CMK (cell line): Measurements from ENCODE around the gene UBE2E2.

Experiments used
- DNase-seq: peaks from one replicate; pipeline ENCODE4 v3.0.0-alpha.2; 2010; ENCODE audit warnings: low read depth

Gene UBE2E2

DNA sequence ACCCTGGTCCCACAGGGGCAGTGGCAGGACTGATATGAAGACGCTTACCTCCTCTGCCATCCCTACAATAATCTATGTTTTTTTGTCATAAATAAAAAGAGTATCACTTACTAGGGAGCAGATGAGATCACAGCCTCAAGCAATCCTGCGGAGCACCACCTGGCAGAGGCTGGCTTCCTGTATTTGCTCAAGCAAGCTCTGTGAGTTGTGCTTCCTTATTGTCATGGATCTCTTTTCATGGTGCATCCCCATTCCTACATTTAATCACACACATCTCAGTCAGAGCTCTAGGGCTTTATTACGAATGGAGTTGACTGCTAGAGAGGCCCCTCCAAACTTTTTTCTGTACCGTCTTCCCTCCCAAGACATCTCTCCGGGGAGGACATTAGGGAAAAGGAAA lies 186.0 kb downstream of the UBE2E2 start:
- no peak for DNase-seq

GRCh38 chr3:23389686-23390085 lies 186.6 kb downstream of the UBE2E2 start:
- no peak for DNase-seq

DNA sequence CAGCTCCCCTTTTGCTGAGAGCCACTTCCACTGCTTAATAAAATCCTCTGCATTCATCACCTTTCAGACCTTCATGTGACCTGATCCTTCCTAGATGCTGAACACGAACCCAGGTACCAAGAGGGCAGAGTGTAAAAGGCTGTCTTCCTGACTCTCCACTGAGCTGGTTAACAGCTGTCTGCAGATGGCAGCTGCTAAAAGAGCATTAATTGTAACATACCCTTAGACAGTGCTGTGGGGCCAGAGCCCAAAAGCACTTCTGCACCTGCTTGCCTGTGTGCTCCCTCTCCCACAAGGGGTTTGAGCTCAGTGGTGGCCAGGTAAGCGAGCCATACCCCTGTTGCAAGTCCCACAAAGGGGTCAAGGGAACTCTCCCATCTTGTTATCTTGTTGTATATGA lies 187.3 kb downstream of the UBE2E2 start:
- DNase-seq: no peak

- DNase-seq: no peak
Measured at GRCh38 chr3:23390989-23391553, 187.9 kb downstream of the UBE2E2 start.

- DNase-seq: no peak
Measured at GRCh38 chr3:23395115-23395514, 192.0 kb downstream of the UBE2E2 start.

DNA sequence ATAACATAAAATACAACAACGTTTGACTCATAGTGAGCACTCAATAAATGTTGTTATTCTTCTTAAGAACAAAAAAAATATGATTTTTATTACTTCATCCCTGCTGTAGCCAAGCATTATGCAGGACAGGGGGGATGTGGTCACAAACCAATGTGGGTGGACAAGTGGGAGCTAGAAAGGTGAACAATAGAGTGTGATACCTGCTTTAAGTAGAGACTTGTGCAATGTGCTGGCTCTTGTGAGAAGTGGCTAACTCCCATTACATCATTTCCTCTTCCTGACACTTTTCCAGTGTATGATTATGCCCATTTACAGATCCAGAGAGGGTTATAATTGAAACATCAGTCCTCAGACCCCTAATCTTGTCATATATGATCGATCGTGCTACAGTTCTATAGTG lies 193.6 kb downstream of the UBE2E2 start:
- DNase-seq: no peak

DNA sequence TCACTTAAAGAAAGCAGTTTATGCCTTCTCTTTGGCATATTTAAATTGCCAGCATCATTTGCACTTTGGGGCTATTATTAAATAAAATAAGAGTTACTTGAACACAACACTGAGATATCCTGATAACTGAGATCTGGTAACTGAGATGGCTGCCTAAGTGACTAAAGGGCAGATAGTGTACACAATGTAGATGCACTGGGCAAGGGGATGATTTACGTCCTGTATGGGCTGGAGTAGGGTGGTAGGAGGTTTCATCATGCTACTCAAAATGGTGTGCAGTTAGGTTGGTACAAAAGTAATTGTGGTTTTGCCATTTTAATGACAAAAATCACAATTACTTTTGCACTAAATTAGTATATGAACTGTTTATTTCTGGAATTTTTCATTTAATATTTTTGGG lies 196.1 kb downstream of the UBE2E2 start:
- DNase-seq: no peak

GRCh38 chr3:23402728-23403492 lies 199.8 kb downstream of the UBE2E2 start:
- DNase-seq: no peak

GRCh38 chr3:23404246-23404645 lies 201.1 kb downstream of the UBE2E2 start:
- no peak for DNase-seq

DNA sequence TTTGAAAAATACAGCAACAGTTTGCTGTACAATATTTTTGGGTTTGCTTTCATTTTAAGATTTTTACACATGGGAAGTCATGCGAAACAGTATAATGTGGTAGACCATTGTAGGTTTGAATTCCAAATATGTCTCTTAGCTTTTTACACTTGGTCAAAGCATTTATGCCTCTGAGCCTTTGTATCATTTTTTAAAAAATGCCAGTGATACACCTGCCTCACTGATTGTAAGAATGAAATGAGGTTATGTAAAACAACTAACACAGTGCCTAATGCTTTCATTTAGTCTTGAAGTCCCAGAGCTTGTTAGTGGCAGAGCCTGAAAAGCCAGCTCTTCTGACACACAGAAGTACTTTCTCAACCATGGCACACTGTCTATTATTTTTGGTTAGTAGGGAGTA lies 202.0 kb downstream of the UBE2E2 start:
- DNase-seq: no peak

GRCh38 chr3:23406601-23407000 lies 203.5 kb downstream of the UBE2E2 start:
- DNase-seq: no peak

- DNase-seq: no peak
Measured at GRCh38 chr3:23418026-23418425, 214.9 kb downstream of the UBE2E2 start.

DNA sequence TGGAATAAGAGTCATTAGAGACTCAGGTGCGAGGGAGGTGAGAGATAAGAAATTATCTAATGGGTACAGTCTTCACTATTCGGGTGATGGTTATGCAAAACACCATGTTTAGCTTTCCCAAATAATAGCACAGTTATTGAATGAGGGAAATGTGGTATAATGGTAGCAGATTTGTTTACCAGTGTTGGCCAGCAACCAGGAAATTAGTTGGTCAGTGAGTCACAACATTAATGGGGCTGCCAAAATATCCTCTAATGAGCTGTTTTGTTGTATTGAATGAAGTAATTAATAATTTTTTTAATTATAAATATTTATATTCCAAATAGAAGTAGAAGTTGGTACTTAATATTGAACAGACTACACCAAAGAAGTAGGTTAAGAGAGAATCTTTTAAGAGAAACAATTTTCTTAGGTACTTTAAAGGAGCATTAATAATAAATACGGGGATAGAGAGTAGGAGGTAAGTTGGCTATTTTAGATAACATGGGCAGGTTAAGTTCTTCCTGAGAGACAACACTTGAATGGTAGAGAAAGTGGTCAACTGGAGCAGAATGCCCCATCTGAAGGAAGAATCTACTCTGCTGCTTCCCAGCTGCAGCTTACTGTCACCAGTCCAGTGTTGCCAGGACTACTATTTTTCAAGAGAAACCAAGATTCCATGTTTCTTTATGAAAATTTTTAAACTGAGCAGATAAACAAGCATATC lies 218.8 kb downstream of the UBE2E2 start:
- no peak for DNase-seq

DNA sequence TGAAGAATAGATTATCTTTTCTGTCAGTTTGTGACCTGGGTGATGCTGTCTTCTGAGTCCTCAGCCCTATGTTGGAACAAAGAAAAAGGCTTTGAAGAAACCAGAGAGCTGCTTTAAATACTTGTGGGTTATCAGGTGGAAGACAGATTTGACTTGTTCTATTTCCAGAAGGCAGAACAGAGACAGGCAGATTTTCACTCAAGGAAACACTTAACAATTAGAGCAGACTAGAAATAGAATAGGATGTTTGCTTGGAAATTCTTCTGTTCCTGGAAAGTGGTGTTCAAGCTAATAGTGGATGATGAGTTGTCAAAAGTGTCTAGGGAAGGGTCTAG lies 219.4 kb downstream of the UBE2E2 start:
- no peak for DNase-seq

- no peak for DNase-seq
Measured at GRCh38 chr3:23425410-23425809, 222.3 kb downstream of the UBE2E2 start.

- DNase-seq: no peak
Measured at GRCh38 chr3:23430781-23431398, 227.8 kb downstream of the UBE2E2 start.

- DNase-seq: no peak
Measured at GRCh38 chr3:23431764-23432163, 228.6 kb downstream of the UBE2E2 start.

DNA sequence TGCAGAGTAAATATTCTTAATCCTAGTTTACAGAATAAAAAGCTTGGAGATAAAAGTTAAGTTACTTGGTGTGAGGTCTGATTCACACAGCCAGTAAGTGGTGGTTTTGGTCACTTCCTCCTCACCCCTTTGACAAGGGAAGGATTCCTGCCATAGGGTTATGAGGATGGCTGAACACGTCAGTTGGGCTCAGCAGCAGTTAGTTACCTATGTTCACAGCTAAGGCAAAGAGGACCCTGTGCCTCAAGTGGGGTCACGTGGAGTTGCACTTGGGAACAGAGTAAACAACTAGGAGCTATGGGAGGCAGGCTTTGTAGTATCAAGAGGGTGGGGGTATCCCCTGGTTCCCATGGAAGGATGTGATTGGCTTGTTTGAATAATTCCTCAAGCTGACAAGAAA lies 232.2 kb downstream of the UBE2E2 start:
- DNase-seq: no peak

GRCh38 chr3:23435904-23436303 lies 232.8 kb downstream of the UBE2E2 start:
- DNase-seq: no peak

DNA sequence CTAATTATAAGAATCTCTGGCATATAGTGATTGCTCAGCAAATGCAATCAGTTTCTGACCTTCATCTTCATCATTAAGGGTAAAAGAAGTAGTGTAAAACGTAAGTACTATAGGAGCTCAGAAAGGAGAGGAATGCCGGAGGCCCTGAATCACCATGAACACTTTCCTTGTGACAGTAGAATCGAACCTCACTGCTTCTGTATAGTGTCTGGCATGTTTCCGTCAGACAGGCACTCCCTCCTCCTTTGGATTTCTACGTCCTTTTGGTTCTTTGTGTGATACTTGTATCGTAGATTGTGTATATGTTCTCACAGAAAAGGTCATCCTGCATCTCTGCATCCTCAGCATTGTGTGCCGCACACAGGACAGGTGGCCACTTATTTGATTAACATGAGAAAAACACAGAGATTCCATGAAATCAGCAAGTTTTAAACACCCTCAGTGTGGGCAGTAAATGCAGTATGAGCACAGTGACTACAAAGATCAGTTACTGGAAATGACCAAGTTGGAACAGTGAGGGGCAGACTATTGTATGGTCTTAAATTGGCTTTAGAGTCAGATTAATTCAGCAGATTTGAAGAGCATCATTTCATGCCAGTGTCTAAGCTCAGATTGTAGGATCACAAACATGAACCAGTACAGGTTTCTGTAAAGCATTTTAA lies 234.5 kb downstream of the UBE2E2 start:
- no peak for DNase-seq

- DNase-seq: no peak
Measured at GRCh38 chr3:23438657-23439056, 235.5 kb downstream of the UBE2E2 start.

DNA sequence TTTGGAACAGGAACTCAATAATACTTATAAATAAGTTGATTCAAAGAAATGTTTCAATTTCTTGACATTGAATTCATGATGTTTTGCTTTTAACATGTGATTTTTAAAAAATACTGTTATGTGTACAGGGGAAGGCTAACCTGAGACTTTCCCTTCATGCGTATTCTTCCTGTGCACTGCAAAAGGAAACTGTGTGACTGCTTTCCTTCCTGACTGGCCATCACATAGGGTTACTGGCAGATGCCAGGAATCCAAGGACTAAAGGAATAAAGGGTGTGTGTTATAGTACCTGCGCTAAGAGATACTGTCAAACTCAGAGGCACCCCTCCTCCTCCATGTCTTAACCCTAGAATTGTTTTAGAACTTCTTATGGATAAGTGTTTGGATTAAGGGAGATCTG lies 236.0 kb downstream of the UBE2E2 start:
- no peak for DNase-seq
